GM12892 (cell line): Measurements from ENCODE around the gene ZNF786. TPM values are rescaled to one million over a fixed set of nuclear protein-coding genes. Genes with fewer than 3 reads are reported as not detected.

Experiments used
- DNase-seq: peaks from one replicate; pipeline ENCODE4 v3.0.0; 2011; ENCODE audit not compliant: insufficient read length
- FAIRE-seq: peaks from 2 replicates; lab custom pipeline; 2011; peaks lifted over from hg19 to GRCh38; lab: Jason Lieb, UNC
- POLR2A ChIP-seq: IDR thresholded peaks from 2 replicates; pipeline ENCODE4 v1.6.1; 2011; ENCODE audit warnings: low read depth, low read length, control low read depth
- POLR2AphosphoS5 ChIP-seq: IDR thresholded peaks from 2 replicates; pipeline ENCODE4 v1.6.1; 2011; ENCODE audit warnings: low read depth, low read length, control low read depth
- TAF1 ChIP-seq: IDR thresholded peaks from 2 replicates; pipeline ENCODE4 v1.6.1; 2011; ENCODE audit warnings: low read depth, mild to moderate bottlenecking, control low read depth, low read length, borderline replicate concordance
- polyA plus RNA-seq: library from polyadenylated mRNA; unstranded; fragments of >200 nt; gene quantifications from one replicate; pipeline ENCODE4 v1.2.1, GENCODE V29; 2012; ENCODE audit warnings: missing spikeins, inconsistent platforms; ENCODE audit not compliant: missing spikeins

The ZNF786 gene, protein sequence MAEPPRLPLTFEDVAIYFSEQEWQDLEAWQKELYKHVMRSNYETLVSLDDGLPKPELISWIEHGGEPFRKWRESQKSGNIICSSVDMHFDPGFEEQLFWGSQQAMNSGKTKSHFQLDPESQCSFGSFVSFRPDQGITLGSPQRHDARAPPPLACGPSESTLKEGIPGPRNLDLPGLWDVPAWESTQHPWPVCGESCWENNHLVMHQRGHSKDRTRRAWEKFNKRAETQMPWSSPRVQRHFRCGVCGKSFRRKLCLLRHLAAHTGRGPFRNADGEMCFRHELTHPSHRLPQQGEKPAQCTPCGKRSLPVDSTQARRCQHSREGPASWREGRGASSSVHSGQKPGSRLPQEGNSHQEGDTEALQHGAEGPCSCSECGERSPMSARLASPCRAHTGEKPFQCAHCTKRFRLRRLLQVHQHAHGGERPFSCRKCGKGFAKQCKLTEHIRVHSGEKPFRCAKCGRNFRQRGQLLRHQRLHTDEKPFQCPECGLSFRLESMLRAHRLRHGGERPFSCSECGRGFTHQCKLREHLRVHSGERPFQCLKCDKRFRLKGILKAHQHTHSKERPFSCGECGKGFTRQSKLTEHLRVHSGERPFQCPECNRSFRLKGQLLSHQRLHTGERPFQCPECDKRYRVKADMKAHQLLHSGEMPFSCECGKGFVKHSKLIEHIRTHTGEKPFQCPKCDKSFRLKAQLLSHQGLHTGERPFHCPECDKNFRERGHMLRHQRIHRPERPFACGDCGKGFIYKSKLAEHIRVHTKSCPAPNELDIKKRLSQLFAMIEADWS
- polyA plus RNA-seq: 1.4 TPM

DNA sequence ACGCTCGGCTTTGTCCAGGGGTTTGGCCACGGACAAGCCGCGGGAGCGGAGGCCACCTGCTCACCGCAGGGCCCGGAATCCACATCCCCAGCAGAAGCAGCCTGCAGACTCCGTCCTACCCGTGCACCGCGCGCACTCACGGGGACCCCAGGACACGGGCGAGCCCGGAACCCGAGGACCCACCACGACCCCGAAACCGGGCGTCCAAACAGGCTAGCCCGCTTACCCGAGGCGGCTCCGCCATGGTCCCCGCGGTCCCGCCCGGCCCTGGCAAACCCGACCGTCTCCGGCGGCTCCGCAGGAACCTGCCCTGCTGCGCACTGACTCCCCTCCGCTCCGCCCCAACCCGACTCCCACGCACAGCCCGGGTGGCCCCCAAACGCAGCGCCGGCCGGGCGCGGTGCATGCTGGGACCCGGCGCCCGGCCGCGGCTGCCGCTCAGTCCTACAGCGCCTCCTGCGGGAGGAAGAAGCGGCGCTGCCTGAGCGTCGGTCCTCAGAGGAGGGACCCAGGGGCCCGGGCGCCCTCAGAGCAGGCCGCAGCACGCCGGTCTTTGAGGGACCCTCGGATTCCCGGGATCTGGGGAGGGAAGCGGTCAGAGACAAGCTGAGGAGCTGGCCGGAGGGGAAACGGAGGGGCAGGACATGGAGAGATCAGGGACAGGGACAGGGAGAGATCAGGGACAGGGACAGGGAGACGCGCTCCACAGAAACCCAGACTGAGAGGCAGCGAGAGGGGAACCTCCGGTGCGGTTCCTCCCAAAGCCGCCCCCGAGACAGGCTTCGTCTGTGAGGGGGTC lies at the start of gene ZNF786:
TSS of gene ZNF786 (minus strand) at position 322 of the 799 bp plus-strand sequence. CDS start at position 244, 78 bp downstream.
- peak; percentile 65 for TF ChIP-seq TAF1
- TF ChIP-seq POLR2AphosphoS5: peak; percentile 84; the same call in 1 of the 2 replicates
- peak; percentile 95 for TF ChIP-seq POLR2A
- peak; percentile 99 for FAIRE-seq
- DNase-seq: peak; percentile 85

DNA sequence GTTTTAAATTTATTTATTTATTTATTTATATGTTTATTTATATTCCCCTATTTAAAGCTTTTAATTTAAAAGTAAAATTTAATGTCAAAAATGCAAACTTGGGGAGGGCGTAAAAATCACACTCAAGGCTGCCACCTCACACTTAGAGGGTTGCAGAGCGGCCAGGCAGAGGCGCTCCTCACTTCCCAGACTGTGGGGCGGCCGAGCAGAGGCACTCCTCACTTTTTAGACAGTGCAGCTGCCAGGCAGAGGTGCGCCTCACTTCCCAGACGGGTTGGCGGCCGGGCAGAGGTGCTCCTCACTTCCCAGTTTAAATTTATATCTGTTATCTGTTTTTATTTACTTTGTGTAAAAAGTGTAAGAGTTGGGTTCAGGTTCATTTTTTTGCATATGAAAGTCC lies 45.6 kb upstream of the ZNF786 start:
- no peak for TF ChIP-seq POLR2A
- TF ChIP-seq TAF1: no peak
- TF ChIP-seq POLR2AphosphoS5: no peak
- FAIRE-seq: no peak
- DNase-seq: no peak

DNA sequence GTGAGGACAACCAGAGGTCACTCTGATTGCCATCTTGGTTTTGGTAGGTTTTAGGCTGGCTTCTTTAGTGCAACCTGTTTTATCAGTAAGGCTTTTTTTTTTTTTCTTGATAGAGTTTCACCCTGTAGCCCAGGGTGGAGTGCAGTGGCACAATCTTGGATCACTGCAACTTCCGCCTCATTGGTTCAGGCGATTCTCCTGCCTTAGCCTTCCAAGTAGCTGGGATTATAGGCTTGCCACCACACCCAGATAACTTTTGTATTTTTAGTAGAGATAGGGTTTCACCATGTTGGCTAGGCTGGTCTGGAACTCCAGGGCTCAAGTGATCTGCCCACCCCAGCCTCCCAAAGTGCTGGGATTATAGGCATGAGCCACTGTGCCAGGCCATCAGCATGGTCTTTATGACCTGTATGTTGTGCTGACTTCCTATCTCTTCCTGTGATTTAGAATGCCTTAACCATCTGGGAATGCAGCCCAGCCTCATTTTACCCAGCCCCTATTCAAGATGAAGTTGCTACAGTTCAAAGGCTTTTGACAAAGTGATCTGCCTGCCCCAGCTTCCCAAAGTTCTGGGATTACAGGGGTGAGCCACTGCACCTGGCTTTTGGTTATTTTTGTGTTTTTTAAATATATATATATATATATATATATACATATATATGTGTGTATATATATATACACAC lies 42.7 kb upstream of the ZNF786 start:
- no peak for FAIRE-seq
- no peak for DNase-seq
- TF ChIP-seq TAF1 (no peak), POLR2AphosphoS5 (no peak), POLR2A (no peak)

DNA sequence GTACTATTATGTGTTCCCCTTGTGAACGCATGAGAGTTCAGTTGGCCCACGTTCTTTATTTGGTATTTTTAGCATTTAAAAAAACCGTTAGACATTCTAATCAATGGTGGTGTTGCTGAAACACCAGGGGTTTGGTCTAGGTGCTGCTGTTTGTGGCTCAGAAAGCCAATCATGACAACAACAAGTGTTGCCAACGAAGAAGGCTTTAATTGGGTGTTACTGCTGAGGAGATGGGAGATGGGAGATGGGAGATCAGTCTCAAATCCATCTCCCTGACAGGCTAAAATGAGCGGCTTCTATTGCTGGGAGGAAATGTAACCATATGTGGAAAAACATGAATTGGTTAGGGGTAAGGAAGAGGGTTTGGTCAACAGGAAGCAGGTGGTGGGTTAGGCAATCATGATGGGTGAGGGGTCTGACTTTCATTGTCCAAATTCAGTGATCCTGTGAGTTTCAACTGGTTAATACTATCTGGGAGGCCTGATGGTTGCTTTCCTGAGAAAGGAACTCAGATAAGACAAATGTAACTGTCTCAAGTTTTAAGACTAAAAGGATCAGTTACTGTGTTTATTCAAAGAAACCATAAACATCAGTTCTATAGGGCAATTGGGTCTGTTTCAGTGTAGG lies 40.2 kb upstream of the ZNF786 start:
- FAIRE-seq: no peak
- TF ChIP-seq TAF1 (no peak), POLR2A (no peak), POLR2AphosphoS5 (no peak)
- no peak for DNase-seq

DNA sequence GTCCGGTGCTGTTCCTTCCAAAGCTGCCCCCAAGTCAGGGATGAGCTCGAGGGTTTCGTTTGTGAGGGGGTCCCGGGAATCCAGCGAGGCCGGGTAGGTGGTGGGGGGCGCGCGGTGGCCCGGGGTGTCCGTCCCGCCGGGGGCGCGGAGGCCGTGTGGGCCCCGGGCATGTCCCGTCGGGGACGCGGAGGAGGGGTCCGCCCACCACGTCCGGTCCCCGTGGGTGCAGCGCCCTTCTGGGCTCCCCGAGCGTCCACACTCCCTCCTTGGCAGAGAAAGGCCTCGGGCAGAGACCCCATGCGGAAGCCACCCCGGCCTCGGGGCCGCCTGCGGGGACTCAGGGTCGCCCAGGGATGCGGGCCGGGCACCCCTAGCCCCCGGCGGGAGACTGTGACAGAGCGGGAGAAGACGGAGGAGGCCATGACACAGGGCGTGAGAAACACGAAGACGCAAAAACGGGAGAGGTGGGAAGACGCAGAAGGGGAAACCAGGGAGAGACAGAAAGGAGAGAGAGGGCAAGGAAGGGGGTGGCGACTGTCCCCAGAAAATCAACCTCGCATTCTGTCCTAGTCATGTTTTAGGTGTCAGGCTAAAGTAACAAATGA lies 36.2 kb upstream of the ZNF786 start:
- TF ChIP-seq TAF1 (peak; percentile 23; the same call in 1 of the 2 replicates), POLR2AphosphoS5 (no peak), POLR2A (no peak)
- peak; percentile 5 for FAIRE-seq
- peak; percentile 69 for DNase-seq

DNA sequence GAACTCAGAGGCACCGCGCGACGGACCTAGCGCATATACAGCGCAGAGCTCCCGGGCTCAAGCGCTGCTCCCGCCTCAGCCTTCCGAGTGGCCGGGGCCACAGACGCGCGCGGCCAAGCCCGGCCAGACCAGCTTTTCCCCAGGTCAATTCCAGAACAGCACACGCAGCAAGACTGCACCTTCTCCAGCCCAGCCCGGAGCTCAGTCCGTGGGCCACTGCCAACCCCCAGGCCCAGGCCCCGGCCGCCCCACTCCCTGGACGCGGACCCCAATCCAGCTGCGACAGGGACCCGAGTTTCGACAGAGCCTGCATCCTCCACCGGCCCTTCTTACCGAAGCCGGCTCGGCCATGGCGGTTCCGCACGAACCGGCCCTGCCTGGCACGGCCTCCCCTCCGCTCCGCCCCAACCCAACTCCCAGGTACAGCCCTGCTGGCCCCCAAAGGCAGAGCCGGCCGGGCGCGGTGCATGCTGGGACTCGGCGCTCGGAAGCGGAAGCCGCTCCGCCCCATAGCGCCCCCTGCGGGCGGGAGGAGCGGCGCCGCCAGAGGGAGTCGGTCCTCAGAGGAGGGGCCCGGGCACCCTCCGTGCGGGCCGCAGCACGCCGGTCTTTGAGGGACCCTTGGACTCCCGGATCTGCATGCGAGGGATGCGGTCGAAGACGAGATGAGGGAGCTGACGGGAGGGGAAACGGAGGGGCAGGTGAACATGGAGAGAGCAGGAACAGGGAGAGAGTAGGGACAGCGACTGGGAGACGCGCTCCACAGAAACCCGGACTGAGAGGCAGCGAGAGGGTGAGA lies 35.5 kb upstream of the ZNF786 start, which contains the start of gene ZNF425:
TSS of gene ZNF425 (minus strand) at position 462 of the 799 bp plus-strand sequence. CDS start at position 351, 111 bp downstream.
- FAIRE-seq (peak; percentile 90), DNase-seq (peak; percentile 94)
- peak; percentile 94 for TF ChIP-seq TAF1
- TF ChIP-seq POLR2AphosphoS5: peak; percentile 94
- peak; percentile 97 for TF ChIP-seq POLR2A

DNA sequence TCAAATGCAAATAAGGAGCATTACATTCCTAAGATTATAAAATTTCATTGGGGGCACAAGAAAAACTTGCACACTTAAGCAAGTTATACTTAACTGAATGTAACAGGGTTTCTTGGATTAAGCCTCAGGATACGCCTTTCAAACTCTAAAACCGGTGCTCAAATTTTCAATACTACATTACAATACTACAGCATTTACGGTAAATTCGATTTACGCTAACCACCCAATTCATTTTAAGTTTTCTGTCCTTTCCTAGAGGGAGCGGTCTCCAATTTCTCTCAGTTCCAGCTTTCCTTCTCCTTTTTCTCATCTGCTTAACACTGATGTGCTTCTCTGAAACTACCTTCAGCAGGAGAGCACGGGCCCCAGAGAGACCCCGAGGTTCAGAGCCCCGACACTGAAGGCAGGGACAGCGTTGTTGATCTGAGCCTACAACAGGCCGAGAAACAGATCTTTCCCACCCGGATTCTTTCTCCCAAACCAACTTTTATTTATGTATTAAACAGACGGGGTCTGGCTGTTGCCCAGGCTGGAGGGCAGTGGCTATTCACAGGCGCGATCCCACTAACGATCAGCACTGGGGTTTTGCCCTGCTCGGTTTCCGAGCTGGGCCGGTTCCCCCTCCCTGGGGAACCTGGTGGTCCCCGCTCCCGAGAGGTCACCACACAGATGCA lies 34.8 kb upstream of the ZNF786 start:
- no peak for TF ChIP-seq TAF1
- TF ChIP-seq POLR2A: no peak
- TF ChIP-seq POLR2AphosphoS5: no peak
- FAIRE-seq: no peak
- no peak for DNase-seq

DNA sequence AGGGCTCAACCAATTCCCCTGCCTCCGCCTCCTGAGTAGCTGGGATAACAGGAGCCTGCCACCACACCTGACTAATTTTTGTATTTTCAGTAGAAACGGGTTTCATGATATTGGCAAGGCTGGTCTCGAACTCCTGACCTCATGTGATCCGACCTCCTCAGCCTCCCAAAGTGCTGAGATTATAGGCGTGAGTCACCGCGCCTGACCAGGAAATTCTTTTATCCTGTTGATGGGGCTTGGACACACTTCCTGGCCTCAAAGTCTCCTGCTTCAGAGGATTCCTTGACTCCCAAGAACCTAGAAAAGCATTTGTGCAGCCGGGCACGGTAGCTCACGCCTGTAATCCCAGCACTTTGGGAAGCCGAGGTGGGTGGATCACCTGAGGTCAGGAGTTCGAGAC lies 19.5 kb upstream of the ZNF786 start:
- FAIRE-seq (no peak), DNase-seq (no peak)
- TF ChIP-seq POLR2A (no peak), TAF1 (no peak), POLR2AphosphoS5 (no peak)

DNA sequence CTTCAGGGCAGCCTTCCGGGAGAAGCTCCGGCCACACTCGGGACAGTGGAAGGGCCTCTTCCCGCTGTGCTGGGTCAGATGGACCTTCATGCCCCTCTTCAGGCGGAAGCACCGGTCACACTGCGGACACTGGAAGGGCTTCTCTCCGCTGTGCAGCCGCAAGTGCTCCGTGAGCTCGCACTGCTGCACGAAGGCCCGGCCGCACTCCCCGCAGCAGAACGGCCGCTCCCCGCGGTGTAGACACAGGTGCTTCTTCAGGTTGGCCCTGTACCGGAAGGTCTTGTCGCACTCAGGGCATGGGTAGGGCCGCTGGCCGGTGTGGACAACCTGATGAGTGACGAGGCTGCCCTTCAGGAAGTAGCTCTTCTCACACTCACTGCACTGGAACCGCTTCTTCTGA lies 14.2 kb upstream of the ZNF786 start:
- FAIRE-seq (no peak), DNase-seq (no peak)
- no peak for TF ChIP-seq POLR2AphosphoS5
- no peak for TF ChIP-seq TAF1
